Measurements from ENCODE around the gene SFTPB. TPM values are rescaled to one million over a fixed set of nuclear protein-coding genes. Genes with fewer than 3 reads are reported as not detected.
A peak's percentile ranks its signal among the peaks of the same experiment; 100 is the strongest.
"Not testable (repeated sequence)": the region's sequence is repeated elsewhere in the genome, so short reads cannot be mapped to it uniquely, and the experiment has no call there.

The SFTPB gene
- total RNA-seq, 1 donor from 2014 or later: 0.16 TPM

- no peak for DNase-seq
These were observed 14.0 kb downstream of the SFTPB start for GRCh38 chr2:85653996-85654395.

- no peak for DNase-seq
These were observed 15.9 kb downstream of the SFTPB start for GRCh38 chr2:85652056-85652455.

- DNase-seq: no peak
These were observed 16.9 kb downstream of the SFTPB start for GRCh38 chr2:85651097-85651496.

DNA sequence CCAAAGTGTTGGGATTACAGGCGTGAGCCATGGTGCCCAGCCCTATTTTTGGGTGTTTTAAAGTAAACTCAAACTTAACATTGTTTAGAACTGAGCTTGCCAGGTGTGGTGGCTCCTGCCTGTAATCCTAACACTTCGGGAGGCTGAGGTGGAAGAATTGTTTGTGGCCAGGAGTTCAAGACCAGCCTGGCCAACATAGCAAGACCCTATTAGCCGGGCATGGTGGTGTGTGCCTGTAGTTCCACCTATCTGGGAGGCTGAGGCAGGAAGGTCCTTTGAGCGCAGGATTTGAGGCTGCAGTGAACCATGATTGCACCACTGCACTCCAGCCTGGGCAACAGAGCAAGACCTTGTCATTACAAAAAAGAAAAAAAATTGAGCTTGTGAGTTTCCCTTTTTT lies 17.5 kb downstream of the SFTPB start:
- DNase-seq: no peak

DNA sequence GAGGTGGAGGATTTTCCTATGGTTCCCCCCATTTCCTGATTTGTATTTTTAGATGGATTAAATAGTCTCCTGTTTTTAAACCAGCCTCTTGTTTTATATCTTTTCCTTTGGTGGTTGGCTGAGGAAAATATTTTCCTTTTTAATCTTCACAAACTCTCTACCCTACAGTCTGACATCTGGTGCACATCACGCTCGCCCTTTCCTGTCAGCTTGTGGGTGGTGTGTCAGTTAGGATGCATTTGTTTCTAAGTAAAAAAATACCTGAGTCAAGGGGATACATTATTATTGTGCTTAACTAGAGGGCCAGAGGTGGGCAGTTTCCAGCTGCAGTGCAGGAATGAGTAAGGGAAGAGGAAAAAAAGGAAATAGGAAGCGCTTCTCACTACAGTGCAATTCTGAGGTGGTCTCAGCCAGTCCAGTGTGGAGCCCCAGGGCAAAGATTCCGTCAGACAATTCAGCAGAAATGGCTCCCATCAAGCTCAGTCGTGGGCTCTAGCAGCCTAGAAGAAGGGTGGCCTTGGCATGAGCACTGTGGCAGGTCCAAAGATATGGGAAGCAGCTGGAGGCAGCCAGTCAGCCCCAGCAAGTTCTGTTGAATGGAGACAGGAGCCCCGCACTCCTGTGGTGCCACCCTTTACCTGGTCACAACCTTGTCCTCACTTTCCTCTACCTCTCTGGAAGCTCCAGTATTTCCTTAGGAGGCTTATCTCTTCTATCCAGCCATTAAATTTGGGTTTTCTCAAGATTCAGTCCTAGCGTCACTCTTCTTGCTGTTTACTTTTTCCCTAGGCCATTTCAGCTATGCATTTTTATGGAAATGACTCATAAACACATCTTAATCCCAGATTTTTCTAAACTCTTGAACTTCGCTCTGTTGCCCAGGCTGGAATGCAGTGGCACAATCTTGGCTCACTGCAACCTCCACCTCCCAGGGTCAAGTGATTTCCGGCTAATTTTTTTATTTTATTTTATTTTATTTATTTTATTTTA lies 18.5 kb downstream of the SFTPB start:
- DNase-seq: no peak

DNA sequence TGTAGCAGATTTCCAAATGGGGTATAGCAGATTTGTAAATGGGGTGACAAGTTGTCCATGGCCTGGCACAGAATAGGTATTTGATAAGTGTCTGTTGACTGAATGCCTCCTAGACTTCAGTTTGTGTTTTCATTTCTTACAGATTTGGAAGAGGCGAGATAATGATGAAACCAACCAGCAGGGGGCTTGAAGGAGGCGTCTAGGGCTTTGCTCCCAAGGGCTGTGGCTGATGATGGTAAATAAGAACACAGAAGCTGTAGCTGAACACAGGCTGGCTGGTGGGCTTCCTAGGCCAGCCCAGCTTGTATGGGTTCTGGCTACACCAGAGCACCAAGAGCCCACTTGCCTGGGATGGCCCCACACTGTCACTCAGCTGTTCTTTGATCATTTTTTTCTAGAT lies 19.4 kb downstream of the SFTPB start:
- DNase-seq: no peak

DNA sequence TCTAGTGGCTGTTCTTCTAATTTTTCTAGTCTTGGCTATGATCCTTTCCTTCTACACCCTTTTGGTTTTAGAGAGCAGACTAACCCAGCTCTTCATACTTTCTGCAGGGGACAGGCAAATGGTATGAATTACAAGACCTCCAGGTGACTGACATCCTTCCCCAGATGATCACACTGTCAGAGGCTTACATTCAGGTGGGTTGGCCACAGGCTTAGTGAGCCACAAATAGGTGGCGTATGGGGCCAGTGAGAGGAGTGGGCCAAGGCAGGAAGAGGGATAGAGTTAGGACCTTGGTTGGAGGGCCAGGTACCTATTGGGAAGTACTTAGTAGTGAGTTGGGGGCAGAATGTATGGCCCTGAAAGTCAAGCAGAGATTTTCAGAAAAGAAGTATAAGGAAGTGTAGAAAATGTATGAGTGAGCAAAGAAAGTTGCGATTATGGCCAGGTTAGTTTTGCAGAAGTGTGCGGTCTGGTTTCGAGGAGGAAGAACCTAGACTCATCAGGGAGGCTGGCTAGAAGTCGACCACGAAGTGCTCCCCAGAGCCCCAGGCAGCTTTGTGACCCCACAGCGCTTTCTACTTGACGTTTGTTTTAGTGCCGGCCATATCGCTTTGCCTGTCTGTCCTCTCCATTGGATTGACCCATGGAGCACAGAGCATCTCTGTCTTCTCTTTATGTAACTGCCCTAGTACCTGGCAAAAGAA lies 20.0 kb downstream of the SFTPB start:
- no peak for DNase-seq

DNA sequence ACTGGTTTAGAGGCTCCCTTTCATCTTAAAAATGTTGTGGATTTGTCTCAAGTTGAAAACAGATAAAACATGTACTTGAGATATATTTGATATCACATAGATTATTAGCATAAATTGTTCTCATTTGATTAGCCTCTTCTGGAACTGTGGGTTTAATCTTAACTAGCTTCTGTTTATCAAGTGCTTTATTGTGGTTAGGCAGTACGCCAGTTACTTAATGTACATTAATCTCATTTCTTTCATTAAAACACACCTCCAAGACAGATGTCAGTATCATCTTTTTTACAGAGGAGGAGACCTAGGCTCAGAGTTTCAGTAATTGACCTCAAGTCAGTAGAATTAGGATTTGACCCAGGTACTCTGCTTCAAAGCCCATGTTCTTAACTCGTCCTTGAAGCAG lies 21.8 kb downstream of the SFTPB start:
- DNase-seq: no peak

DNA sequence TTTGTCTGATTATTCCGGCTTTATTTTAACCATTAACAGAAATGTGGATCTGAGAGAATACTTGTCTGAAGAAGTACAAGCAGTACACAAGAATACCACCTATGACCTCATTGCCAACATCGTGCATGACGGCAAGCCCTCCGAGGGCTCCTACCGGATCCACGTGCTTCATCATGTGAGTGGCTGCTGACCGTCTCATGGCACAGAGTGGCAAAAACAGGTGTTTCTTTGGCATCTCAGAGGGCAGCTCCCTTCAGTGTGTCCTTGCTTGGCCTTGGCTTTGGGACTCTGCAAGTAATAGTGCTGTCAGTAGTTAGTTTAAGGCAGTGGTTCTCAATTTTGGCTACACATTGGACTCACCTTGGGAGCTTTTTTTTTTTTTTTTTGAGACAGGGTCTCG lies 23.1 kb downstream of the SFTPB start:
- DNase-seq: no peak

DNA sequence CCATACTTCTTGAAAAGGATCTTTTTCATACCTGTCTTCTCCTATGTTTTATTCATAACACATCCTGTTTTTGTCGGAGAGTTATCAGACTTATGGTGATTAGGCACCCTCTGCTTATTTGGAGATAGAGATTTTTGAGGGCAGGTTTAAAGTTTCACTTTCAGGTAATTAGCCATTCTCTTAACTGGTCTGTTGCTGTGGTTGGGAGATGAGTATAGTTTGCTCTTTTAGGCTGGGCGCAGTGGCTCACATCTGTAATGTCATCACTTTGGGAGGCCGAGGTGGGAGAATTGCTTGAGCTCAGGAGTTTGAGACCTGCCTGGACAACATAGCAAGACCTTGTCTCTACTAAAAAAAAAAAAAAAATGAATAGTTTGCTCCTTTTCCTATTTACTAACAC lies 25.3 kb downstream of the SFTPB start:
- DNase-seq: no peak

- no peak for DNase-seq
These were observed 32.4 kb downstream of the SFTPB start for GRCh38 chr2:85635636-85636035.

- no peak for DNase-seq
These were observed 33.0 kb downstream of the SFTPB start for GRCh38 chr2:85635011-85635410.

DNA sequence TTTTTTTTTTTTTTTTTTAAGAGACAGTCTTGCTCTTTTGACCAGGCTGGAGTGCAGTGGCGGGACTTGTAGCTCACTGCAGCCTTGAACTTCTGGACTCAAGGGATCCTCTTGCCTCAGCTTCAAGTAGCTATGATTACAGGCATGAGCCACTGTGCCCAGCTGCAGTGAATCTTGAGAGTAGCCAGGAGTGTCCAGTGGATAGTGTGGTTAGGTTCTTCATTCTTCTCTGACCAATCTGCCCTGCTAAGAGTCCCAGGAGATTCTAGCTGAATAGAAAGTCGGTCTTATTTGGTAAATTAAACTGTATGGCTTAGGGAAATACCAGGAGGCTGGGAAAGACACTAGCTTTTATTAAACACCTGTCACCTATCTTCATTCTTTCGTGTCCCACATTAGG lies 36.7 kb downstream of the SFTPB start:
- no peak for DNase-seq

- no peak for DNase-seq
These were observed 39.3 kb downstream of the SFTPB start for GRCh38 chr2:85628658-85629057.

GRCh38 chr2:85623991-85624390 lies 44.0 kb downstream of the SFTPB start:
- no peak for DNase-seq

DNA sequence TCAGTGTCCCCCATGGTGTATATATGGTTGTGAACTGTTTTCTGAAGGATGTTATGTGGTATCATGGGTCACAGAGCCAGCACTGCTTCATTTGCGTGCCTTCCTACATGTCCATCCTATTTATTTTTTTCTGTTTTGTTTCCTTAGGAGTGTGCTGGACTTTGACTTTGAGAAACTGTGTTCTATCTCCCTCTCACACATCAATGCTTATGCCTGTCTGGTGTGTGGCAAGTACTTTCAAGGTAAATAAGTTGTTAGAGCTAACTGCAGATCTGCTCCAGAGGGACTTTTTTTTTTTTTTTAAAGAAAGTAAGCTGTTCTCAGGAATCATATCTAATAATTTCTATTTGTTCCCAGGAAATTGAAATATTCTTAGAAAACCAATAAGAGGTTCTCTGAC lies 46.7 kb downstream of the SFTPB start:
- DNase-seq: no peak

- no peak for DNase-seq
These were observed 48.4 kb downstream of the SFTPB start for GRCh38 chr2:85619617-85620016.

DNA sequence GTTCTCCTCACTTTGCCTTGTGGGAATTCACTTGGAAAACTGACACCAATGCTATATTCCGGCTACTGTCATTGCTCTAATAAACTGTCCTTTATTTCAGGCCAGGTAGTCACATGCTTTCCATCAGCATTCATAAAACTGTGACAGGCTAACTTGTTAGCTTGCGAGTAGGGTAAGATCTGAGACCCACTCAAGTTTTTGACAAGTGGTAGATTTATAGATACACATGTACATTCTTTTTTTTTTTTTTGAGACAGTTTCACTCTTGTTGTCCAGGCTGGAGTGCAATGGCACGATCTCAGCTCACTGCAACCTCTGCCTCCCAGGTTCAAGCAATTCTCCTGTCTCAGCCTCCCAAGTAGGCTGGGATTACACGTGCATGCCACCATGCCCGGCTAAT lies 50.3 kb downstream of the SFTPB start:
- not testable (repeated sequence) for DNase-seq

- DNase-seq: no peak
These were observed 52.6 kb downstream of the SFTPB start for GRCh38 chr2:85615413-85615728.

GRCh38 chr2:85614757-85615156 lies 53.2 kb downstream of the SFTPB start:
- not testable (repeated sequence) for DNase-seq

DNA sequence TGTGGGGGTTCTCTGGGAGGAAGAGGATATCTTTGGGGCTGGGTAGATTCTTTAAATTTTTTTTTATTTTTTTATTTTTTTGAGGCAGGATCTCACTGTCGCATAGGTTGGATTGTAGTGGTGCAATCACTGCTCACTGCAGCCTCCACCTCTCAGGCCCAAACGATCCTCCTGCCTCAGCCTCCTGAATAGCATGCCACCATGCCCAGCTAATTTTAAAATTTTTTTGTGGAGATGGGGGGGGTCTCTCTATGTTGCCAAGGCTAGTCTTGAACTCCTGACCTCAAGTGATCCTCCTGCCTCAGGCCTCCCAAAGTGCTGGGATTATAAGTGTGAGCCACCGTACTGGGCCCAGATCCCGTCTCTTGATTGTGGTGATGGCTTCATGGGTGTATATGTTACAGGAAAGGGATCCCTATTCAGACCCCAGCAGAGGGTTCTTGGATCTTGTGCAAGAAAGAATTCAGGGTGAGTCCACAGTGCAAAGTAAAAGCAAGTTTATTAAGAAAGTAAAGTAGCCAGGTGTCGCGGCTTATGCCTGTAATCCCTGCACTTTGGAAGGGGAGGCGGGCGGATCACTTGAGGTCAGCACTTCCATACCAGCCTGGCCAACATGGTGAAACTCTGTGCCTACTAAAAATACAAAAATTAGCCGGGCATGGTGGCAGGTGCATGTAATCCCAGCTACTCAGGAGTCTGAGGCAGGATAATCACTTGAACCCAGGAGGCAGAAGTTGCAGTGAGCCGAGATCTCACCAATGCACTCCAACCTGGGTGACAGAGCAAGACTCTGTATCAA lies 54.1 kb downstream of the SFTPB start:
- DNase-seq: no peak

GRCh38 chr2:85611705-85612587 lies 56.1 kb downstream of the SFTPB start, which contains the start of gene C2orf68:
C2orf68 (minus strand) TSS chr2:85612066; CDS start chr2:85611984, 82 bp downstream.
- peak; percentile 83 for DNase-seq
